Small intestine (tissue), 7 donors: ENCODE data around the gene NUDT17. TPM values are rescaled to one million over a fixed set of nuclear protein-coding genes. Genes with fewer than 3 reads are reported as not detected.

Experiments used
- DNase-seq, 2 donors: peaks; one replicate each; pipeline versions ENCODE4 v3.0.0 to v3.0.0-alpha.2; 2013
- FAIRE-seq: peaks from 2 replicates; lab custom pipeline; 2012; peaks lifted over from hg19 to GRCh38; lab: Jason Lieb, UNC
- H3K27ac ChIP-seq, 3 donors: one replicate each; pipeline ENCODE4 v1.5.1; 2013; ENCODE audit warnings: low read length in 2 of 3, mild to moderate bottlenecking in 2 of 3, control low read depth in 1 of 3, inconsistent platforms in 1 of 3, low read depth in 1 of 3, moderate library complexity in 1 of 3
- H3K27me3 ChIP-seq, 3 donors: one replicate each; pipeline ENCODE4 v1.6.1; 2013; ENCODE audit warnings: low read length in 3 of 3, inconsistent platforms in 1 of 3; ENCODE audit not compliant: control insufficient read depth in 3 of 3, insufficient read depth in 3 of 3
- H3K36me3 ChIP-seq, 3 donors: one replicate each; pipeline ENCODE4 v1.6.1; 2013; ENCODE audit warnings: low read length in 3 of 3, inconsistent platforms in 1 of 3, low read depth in 1 of 3, mild to moderate bottlenecking in 1 of 3, moderate library complexity in 1 of 3; ENCODE audit not compliant: control insufficient read depth in 3 of 3, insufficient read depth in 2 of 3
- H3K4me1 ChIP-seq, 3 donors: one replicate each; pipeline ENCODE4 v1.6.1; 2013; ENCODE audit warnings: low read length in 2 of 3, inconsistent platforms in 1 of 3, low read depth in 1 of 3, mild to moderate bottlenecking in 1 of 3, moderate library complexity in 1 of 3; ENCODE audit not compliant: control insufficient read depth in 3 of 3, insufficient read depth in 2 of 3
- H3K4me3 ChIP-seq, 3 donors: one replicate each; pipeline ENCODE4 v1.5.1; 2013; ENCODE audit warnings: low read length in 3 of 3, control low read depth in 1 of 3, inconsistent platforms in 1 of 3, low read depth in 1 of 3, mild to moderate bottlenecking in 1 of 3, moderate library complexity in 1 of 3
- H3K9me3 ChIP-seq, 2 donors: one replicate each; pipeline ENCODE4 v1.6.1; 2013; ENCODE audit warnings: low read depth in 1 of 2, low read length in 1 of 2; ENCODE audit not compliant: control insufficient read depth in 2 of 2, insufficient read depth in 1 of 2
- WGBS, 3 donors: extraction: QIAGEN DNeasy Blood & Tissue Kit; methylation state at CpG; one replicate each; pipeline ENCODE4 v1.1.7; 2013; 5-methylcytosine and 5-hydroxymethylcytosine counted together
- polyA plus RNA-seq, 4 donors: library from polyadenylated mRNA; stranded (reverse) in 3 of 4; unstranded in 1 of 4; fragments of 200-250 nt in 3 of 4; fragments of 120-200 nt in 1 of 4; gene quantifications; one replicate each; pipeline versions ENCODE4 v1.2.1 to v1.2.3, GENCODE V29; 2013
- donor health status: healthy with polysubstance abuse.
- donor health status: control.
- donor health status: control.
- donor health status: Bipolar disorder and iron deficiency.
- donor health status: healthy.

Gene NUDT17
- polyA plus RNA-seq, 4 donors = 0.54 to 4.4 (median 1.6) TPM

- no peaks in the 10 kb centered on the region for H3K4me1 ChIP-seq
- no peak overlapping the region for H3K27ac ChIP-seq
- no peak overlapping the region for H3K4me3 ChIP-seq
- H3K36me3 ChIP-seq = no peaks in the 10 kb centered on the region
- no peaks in the 10 kb centered on the region for H3K27me3 ChIP-seq
- FAIRE-seq (no peak), DNase-seq (no peak)
- H3K9me3 ChIP-seq = no peaks in the 10 kb centered on the region
- WGBS, 3 donors = 72 to 84% (median 80%) methylated on average over 1 of the region's 1 CpG
Observed at GRCh38 chr1:145897969-145898368, 52.5 kb downstream of the NUDT17 start.

Other genes with a start within 250 kb of the NUDT17 start
- 10 to 100 TPM; 16.5 to 47.0 (median 22.7) TPM for gene GPR89A, start 237.6 kb upstream of the NUDT17 start, polyA plus RNA-seq
- gene PDZK1, start 138.3 kb upstream of the NUDT17 start, polyA plus RNA-seq = 100 to 1,000 TPM in 2 of 4 donors, 10 to 100 TPM in 2; 15.1 to 268 (median 87.0) TPM
- gene CD160, start 126.1 kb upstream of the NUDT17 start, polyA plus RNA-seq = 1 to 10 TPM in 2 of 4 donors, under 1 TPM in 2; 0.34 to 4.3 (median 1.1) TPM
- gene RNF115, start 21.5 kb upstream of the NUDT17 start, polyA plus RNA-seq = 10 to 100 TPM in 1 of 4 donors, 1 to 10 TPM in 3; 2.7 to 12.3 (median 4.0) TPM
- gene POLR3C, start 21.4 kb upstream of the NUDT17 start, polyA plus RNA-seq = 10 to 100 TPM; 11.6 to 25.2 (median 17.3) TPM
- gene PIAS3, start 13.5 kb downstream of the NUDT17 start, polyA plus RNA-seq = 10 to 100 TPM in 2 of 4 donors, 1 to 10 TPM in 2; 5.9 to 21.7 (median 9.2) TPM
- 1 to 10 TPM in 2 of 4 donors, under 1 TPM in 1, not detected in 1; 0.61 to 1.8 (median 1.1) TPM for gene ANKRD35, start 40.2 kb downstream of the NUDT17 start, polyA plus RNA-seq
- 1 to 10 TPM in 1 of 4 donors, under 1 TPM in 3; 0.52 to 1.9 (median 0.61) TPM for gene ITGA10, start 64.4 kb downstream of the NUDT17 start, polyA plus RNA-seq
- gene PEX11B, start 73.1 kb downstream of the NUDT17 start, polyA plus RNA-seq = 10 to 100 TPM; 30.6 to 41.2 (median 33.5) TPM
- 100 to 1,000 TPM in 2 of 4 donors, 10 to 100 TPM in 2; 62.2 to 151 (median 105) TPM for gene RBM8A, start 81.9 kb downstream of the NUDT17 start, polyA plus RNA-seq
- gene LIX1L, start 112.4 kb downstream of the NUDT17 start, polyA plus RNA-seq = 1 to 10 TPM in 3 of 4 donors, under 1 TPM in 1; 0.67 to 7.1 (median 4.5) TPM
- gene ANKRD34A, start 118.9 kb downstream of the NUDT17 start, polyA plus RNA-seq = 1 to 10 TPM in 1 of 4 donors, under 1 TPM in 3; 0.31 to 1.1 (median 0.51) TPM
- 10 to 100 TPM; 28.2 to 37.3 (median 33.8) TPM for gene POLR3GL, start 119.1 kb downstream of the NUDT17 start, polyA plus RNA-seq
- gene TXNIP, start 150.9 kb downstream of the NUDT17 start, polyA plus RNA-seq = 100 to 1,000 TPM in 3 of 4 donors, 10 to 100 TPM in 1; 85.4 to 652 (median 266) TPM
- under 1 TPM in 1 of 4 donors, not detected in 3; 0.65 TPM for gene HJV, start 176.1 kb downstream of the NUDT17 start, polyA plus RNA-seq